OCI-LY3 (cell line): Measurements from ENCODE around the gene C18orf63.
A peak's percentile ranks its signal among the peaks of the same experiment; 100 is the strongest.

ENCODE experiments used
- H2AFZ ChIP-seq: fragments of 200-600, 300-600 bp; shearing (Covaris generic); 2 replicates; pipeline ENCODE4 v1.6.0; 2014; ENCODE audit warnings: antibody characterized with exemption, low read depth, low read length
- H3K27ac ChIP-seq: fragments of 200-600, 300-600 bp; sonication (generic); 2 replicates; pipeline ENCODE4 v1.5.1; 2014; ENCODE audit warnings: mild to moderate bottlenecking, low read length, moderate library complexity, mixed read lengths
- H3K27me3 ChIP-seq: fragments of 200-600, 300-600 bp; sonication (generic); 2 replicates; pipeline ENCODE4 v1.6.1; 2014; ENCODE audit warnings: low read depth, low read length, mixed read lengths
- H3K36me3 ChIP-seq: fragments of 200-600, 300-600 bp; sonication (generic); replicated peaks from 2 replicates; pipeline ENCODE3; 2014; ENCODE audit warnings: low read depth, low read length, mixed read lengths
- H3K4me1 ChIP-seq: fragments of 300-600, 200-600 bp; sonication (generic); 2 replicates; pipeline ENCODE4 v1.6.1; 2014; ENCODE audit warnings: low read length, mixed read lengths
- H3K4me2 ChIP-seq: fragments of 200-600, 300-600 bp; sonication (generic); 2 replicates; pipeline ENCODE4 v1.6.1; 2014; ENCODE audit warnings: low read length, mixed read lengths
- H3K4me3 ChIP-seq: fragments of 300-600, 200-600 bp; sonication (generic); 2 replicates; pipeline ENCODE4 v1.5.1; 2014; ENCODE audit warnings: antibody characterized with exemption, mild to moderate bottlenecking, low read length, moderate library complexity
- H3K79me2 ChIP-seq: fragments of 300-600, 200-600 bp; shearing (Covaris generic); 2 replicates; pipeline ENCODE4 v1.6.1; 2014; ENCODE audit warnings: mild to moderate bottlenecking, low read length, mixed read lengths
- H3K9ac ChIP-seq: fragments of 300-600, 200-600 bp; shearing (Covaris generic); 2 replicates; pipeline ENCODE4 v1.6.0; 2014; ENCODE audit warnings: mild to moderate bottlenecking, low read length, moderate library complexity
- H3K9me3 ChIP-seq: fragments of 200-600, 300-600 bp; shearing (Covaris generic); 2 replicates; pipeline ENCODE4 v1.6.1; 2014; ENCODE audit warnings: low read length, mixed read lengths; ENCODE audit not compliant: insufficient read depth
- H4K20me1 ChIP-seq: fragments of 200-600, 300-600 bp; sonication (generic); 2 replicates; pipeline ENCODE4 v1.6.1; 2016; ENCODE audit warnings: low read length, mixed read lengths; ENCODE audit not compliant: insufficient read depth
- CTCF ChIP-seq: fragments of 200-600, 300-600 bp; sonication (generic); IDR thresholded peaks from 2 replicates; pipeline ENCODE4 v1.5.1; 2014; ENCODE audit warnings: antibody characterized with exemption, low read length, low read depth
- EZH2phosphoT487 ChIP-seq: fragments of 200-600 bp; shearing (Covaris generic); IDR thresholded peaks from 2 replicates; pipeline ENCODE4 v1.6.1; 2018; ENCODE audit warnings: antibody characterized with exemption, mixed run types, low read depth

Gene C18orf63

GRCh38 chr18:74329688-74330205, 14.1 kb downstream of the C18orf63 start:
- no peak overlapping the region for H3K4me3 ChIP-seq
- no peaks in the 10 kb centered on the region for H3K27me3 ChIP-seq
- H3K79me2 ChIP-seq: no peaks in the 10 kb centered on the region
- H3K36me3 ChIP-seq: peaks cover 9% of the 10 kb centered on the region
- no peaks in the 10 kb centered on the region for H4K20me1 ChIP-seq
- H3K4me1 ChIP-seq: peaks cover 13% of the 10 kb centered on the region
- peaks cover 13% of the 10 kb centered on the region; the same call in 1 of the 2 replicates for H3K9me3 ChIP-seq
- H3K4me2 ChIP-seq: no peak overlapping the region
- no peak overlapping the region for H3K27ac ChIP-seq
- no peak for TF ChIP-seq EZH2phosphoT487
- no peak overlapping the region for H3K9ac ChIP-seq
- H2AFZ ChIP-seq: no peak overlapping the region

GRCh38 chr18:74331404-74331803, 15.8 kb downstream of the C18orf63 start:
- peaks cover 9% of the 10 kb centered on the region for H3K36me3 ChIP-seq
- H4K20me1 ChIP-seq: no peaks in the 10 kb centered on the region
- H2AFZ ChIP-seq: peak overlapping the region; percentile 67
- TF ChIP-seq EZH2phosphoT487: no peak
- peak; percentile 83 for TF ChIP-seq CTCF
- H3K9ac ChIP-seq: no peak overlapping the region
- no peaks in the 10 kb centered on the region for H3K27me3 ChIP-seq
- no peak overlapping the region for H3K27ac ChIP-seq
- peaks cover 13% of the 10 kb centered on the region; the same call in 1 of the 2 replicates for H3K9me3 ChIP-seq
- H3K4me3 ChIP-seq: no peak overlapping the region
- no peak overlapping the region for H3K4me2 ChIP-seq
- peaks cover 18% of the 10 kb centered on the region for H3K4me1 ChIP-seq
- no peaks in the 10 kb centered on the region for H3K79me2 ChIP-seq

GRCh38 chr18:74333091-74333490, 17.5 kb downstream of the C18orf63 start:
- Histone ChIP-seq H3K9me3 (peaks cover 13% of the 10 kb centered on the region; the same call in 1 of the 2 replicates), H3K4me1 (peaks cover 18% of the 10 kb centered on the region), H2AFZ (no peak overlapping the region), H4K20me1 (no peaks in the 10 kb centered on the region), H3K27me3 (peaks cover 7% of the 10 kb centered on the region; the same call in 1 of the 2 replicates), H3K4me3 (no peak overlapping the region), H3K9ac (no peak overlapping the region), H3K4me2 (no peak overlapping the region), H3K36me3 (peaks cover 9% of the 10 kb centered on the region), H3K79me2 (no peaks in the 10 kb centered on the region), H3K27ac (no peak overlapping the region)
- no peak for TF ChIP-seq CTCF
- TF ChIP-seq EZH2phosphoT487: no peak

GRCh38 chr18:74334242-74334893, 18.7 kb downstream of the C18orf63 start:
- Histone ChIP-seq H3K9me3 (peaks cover 13% of the 10 kb centered on the region; the same call in 1 of the 2 replicates), H3K27me3 (peaks cover 7% of the 10 kb centered on the region; the same call in 1 of the 2 replicates), H3K9ac (no peak overlapping the region), H2AFZ (no peak overlapping the region), H3K79me2 (no peaks in the 10 kb centered on the region), H3K4me2 (peak overlapping the region; percentile 51), H3K4me1 (peaks cover 18% of the 10 kb centered on the region), H3K27ac (peak overlapping the region; percentile 50), H3K36me3 (peaks cover 9% of the 10 kb centered on the region), H3K4me3 (peak overlapping the region; percentile 10; the same call in 1 of the 2 replicates), H4K20me1 (no peaks in the 10 kb centered on the region)
- TF ChIP-seq EZH2phosphoT487 (no peak), CTCF (no peak)
